Suppressor macrophage treated with lipopolysaccharide for 4 hours (primary cell): ENCODE measurements around the gene TALDO1.
"Not testable (repeated sequence)": the region's sequence is repeated elsewhere in the genome, so short reads cannot be mapped to it uniquely, and the experiment has no call there.

ENCODE experiments used
- DNase-seq: peaks from one replicate; pipeline ENCODE4 v3.0.0-alpha.2; 2020

Gene TALDO1

DNA sequence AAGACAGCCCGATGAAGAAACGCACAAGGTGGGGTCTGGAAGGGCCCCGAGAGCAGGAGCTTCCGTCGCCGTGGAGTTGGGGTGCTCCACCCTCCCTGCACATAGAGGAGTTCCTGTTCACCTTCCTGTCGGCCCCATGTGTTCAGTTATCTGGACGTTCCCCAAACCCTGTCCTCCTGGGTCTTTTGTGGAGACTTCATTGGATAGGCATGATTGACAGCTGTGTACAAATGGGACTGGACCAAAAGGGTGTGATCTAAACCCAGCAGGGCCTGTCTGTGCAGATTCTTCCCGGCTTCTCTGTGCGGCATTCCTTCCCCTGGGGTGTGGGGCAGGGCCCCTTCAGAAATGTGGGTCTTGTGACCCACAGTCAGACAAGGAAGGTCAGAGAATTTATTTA, 9.4 kb upstream of the TALDO1 start:
- not testable (repeated sequence) for DNase-seq

DNA sequence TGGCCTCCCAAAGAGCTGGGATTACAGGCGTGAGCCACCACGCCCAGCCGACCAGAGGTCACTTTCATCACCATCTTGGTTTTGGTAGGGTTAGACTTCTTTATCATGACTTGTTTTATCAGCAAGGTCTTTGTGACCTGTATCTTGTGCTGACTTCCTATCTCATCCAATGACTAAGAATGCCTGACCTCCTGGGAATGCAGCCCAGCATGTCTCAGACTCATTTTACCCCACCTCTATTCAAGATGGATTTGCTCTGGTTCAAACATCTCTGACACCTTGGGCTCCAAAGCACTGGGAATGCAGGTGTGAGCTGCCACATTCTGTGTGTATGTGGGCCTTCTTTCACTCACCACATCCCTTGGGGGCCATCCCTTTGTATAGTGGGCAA, 5.1 kb upstream of the TALDO1 start:
- DNase-seq = no peak

DNA sequence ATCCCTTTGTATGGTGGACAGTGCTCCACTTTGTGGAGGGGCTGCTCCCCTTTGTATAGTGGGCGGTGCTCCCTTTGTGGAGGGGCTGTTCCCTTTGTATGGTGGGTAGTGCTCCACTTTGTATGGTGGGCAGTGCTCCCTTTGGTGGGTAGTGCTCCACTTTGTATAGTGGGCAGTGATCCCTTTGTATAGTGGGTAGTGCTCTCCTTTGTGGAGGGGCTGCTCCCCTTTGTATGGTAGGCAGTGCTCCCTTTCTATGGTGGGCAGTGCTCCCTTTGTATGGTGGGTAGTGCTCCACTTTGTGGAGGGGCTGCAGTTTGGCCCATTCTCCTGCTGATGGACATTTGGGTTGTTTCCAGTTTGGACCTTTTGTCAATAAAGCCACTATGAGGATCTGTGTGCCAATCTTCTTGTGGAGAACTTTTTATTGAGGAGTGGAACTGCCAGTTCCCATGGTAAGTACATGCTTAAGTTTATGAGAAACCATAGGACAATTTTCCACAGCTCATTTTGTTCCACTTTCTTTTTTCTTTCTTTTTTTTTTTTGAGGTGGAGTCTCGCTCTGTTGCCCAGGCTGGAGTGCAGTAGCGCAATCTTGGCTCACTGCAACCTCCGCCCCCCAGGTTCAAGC, 4.6 kb upstream of the TALDO1 start:
- DNase-seq = no peak

DNA sequence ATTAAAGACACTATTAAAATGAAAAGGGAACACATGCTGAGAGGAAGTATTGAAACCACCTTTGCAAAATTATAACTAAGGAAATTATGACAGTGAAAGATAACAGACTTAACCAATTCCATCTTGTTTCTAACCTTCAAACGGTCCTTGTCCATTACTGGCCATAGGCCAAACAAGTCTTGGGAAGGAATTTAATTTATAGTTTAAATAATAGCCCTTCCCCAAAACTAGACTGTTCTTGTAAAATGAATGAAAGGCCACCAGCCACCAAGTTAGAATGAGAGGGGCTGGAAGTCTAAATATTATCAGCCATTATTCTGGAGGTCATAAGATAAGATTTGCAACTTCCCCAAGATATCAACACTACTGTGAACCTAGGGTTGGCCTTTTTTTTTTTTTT, 1.8 kb upstream of the TALDO1 start:
- no peak for DNase-seq

DNA sequence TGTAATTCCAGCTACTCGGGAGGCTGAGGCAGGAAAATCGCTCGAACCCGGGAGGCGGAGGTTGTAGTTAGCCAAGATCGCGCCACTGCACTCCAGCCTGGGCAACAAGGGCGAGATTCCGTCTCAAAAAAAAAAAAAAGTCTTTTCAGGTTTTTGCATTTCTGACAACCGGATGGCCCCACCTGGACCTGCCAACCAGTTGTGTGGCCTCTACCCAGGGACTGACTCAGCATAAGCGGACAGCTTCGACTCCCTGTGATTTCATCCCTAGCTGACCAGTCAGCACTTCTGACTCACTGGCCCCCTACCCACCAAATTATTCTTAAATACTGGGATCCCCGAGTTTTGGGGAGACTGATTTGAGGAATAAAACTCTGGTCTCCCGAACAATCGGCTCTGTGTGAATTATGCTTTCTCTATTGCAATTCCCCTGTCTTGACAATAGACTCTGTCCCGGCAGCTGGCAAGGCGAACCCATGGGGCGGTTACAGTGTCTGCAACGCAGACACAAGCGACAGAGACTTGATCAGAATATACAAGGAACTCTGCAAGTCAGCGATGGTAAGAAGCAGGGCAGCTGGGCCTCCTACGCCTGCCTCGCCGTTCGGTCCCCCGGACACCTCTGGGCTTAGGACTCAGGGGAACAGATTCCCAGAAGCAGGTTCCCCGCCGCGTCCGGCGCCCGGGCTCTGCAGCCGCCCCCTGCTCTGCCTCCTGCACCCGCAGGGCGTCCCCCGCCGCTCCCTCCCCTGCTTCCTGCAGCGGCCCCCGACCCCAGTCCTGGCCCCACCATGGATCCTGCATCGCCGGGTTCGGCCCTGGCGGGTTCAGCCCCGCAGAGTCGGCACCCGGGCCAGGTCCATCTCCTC, 741 bp upstream of the TALDO1 start:
- peak; percentile 24 for DNase-seq

DNA sequence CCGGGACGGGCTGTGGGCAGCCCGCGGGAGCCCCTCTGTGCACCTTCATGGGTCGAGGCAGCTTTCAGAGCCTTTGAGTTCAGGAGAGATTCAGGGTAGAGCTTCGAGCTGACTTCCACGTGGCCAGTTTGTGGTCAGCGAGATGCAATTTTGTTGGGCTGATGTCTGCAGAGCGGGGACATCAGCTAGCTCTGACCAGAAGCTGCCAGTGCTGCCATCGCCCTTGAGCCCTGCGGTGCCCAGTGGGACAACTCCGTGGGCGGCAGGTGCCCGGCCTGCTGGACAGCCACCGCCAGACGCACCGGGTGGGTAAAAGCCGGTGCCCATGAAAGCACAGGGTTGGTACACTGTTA, 719 bp downstream of the TALDO1 start:
- peak; percentile 48 for DNase-seq

DNA sequence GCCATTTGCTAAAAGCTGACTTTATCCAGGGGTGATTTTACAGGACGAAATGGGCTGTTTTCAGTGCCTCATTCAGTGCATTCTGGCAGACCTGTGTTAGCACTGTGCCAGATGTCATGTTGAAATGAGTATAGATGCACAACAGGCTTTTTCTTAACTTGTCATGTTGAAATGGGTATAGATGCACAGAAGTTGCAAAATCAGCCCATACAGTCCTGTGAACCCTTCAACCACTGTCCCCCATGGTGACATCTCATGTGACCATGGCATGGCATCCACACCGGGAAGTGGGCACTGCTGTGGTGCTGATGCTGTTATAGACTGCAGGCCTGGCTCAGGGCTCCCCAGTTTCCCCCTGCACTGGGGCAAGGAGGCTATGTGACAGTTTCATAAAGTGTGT, 2.5 kb downstream of the TALDO1 start:
- peak; percentile 66 for DNase-seq

DNA sequence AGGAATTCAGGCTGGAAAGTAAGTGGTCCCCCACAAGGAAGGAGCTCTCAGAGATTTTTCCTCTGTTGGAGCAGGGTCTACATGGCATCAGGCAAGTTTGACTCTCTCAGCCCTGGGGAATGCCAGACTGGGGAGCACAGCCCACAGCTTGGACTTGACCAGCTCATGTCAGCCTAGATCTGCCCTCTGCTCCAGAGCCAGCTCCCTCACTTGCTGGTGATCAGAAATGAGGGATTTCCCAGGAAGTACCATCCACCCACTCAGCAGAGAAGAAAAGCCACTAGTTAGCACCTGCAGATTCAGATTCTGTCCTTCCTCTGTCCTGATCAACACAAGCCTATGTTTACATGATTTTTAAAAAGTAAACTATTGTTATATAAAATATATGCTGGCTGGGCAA, 13.0 kb downstream of the TALDO1 start:
- no peak for DNase-seq

DNA sequence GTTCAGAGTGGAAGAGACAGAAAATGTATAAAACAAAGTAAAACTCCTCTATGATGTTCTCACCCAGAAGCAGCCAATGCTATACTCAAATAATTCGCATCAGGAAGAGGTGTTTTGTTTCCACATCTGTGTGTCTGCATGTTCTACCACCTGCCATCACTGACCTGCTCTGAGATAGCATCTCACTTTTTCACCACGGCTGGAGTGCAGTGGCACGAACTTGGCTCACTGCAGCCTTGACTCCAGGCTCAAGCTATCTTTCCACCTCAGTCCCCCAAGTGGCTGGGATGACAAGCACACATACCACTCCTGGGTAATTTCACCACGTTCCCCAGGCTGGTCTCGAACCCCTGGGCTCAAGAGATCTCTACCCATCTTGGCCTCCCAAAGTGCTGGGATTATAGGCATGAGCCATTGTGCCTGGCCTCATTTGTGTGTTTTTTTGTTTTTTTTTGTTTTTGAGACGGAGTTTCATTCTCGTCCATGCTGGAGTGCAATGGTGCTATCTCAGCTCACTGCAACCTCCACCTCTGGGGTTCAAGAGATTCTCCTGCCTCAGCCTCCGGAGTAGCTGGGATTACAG, 14.4 kb downstream of the TALDO1 start:
- DNase-seq = no peak

DNA sequence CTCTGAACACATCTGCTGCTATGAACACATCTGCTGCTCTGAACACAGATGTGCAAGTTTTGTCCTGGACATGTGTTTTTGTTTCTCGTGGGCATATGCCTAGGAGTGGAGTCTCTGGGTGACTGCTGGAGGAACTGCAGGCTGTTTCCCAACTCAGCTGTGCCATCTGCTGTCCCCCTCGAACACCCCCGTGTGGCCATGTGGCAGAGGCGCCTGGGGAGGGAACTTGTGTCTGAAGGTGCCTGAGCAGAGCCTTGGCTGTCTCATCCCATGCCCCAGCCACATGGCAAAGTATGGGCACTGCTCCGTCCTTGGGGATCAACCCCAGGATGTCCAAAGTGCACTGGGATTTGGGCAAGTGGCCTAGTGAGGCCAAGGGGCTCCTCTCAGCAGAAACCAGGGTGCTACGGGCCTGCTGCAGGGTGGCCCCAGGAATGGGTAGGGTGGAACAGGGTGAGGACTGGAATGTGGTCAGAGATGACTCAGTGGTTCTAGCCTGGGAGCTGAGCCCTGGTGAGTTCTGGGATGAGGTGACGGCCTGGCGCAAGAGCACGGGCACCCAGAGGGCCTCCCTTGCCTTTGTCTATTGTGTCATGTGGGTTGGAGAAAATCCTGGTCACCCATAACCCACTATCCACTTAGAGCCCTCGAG, 15.3 kb downstream of the TALDO1 start:
- peak; percentile 52 for DNase-seq

DNA sequence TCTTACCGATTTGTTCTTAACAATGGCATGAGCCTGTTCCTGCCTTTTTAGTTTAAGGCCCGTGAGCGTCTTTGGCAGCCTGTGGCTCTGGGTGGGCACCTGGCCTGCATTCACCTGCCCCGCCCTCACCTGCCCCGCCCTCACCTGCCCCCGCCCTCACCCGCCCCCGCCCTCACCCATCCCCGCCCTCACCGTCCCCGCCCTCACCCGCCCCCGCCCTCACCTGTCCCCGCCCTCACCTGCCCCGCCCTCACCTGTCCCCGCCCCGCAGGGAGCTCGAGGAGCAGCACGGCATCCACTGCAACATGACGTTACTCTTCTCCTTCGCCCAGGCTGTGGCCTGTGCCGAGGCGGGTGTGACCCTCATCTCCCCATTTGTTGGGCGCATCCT, 15.8 kb downstream of the TALDO1 start:
- no peak for DNase-seq

DNA sequence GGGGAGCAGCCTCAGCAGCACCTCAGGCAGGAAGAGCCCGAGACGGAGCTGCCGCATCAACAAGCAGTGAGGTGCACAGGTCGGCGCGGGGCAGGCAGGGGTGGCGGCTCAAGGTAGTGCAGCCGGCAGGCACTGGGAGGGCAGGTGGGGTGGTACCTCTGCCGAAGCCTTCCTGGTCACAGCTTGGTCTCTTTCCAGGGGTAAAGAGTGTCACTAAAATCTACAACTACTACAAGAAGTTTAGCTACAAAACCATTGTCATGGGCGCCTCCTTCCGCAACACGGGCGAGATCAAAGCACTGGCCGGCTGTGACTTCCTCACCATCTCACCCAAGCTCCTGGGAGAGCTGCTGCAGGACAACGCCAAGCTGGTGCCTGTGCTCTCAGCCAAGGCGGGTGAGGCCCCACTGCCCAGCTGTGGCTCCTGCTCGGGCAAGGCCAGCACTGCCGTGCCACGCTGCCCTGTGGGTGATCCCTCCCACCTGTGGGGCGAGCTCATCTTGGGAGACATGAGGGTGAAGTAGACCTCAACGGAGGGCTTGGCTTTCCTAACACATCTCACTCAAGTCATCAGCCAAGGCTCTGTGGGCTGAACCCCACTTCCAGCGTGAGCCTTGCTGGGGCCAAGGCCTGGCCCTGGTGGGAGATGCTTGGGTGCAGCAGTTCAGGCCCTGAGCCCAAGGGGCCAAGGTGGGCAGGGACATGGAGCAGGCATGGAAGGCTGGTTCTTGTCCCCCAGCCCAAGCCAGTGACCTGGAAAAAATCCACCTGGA, 16.5 kb downstream of the TALDO1 start:
- DNase-seq = no peak

DNA sequence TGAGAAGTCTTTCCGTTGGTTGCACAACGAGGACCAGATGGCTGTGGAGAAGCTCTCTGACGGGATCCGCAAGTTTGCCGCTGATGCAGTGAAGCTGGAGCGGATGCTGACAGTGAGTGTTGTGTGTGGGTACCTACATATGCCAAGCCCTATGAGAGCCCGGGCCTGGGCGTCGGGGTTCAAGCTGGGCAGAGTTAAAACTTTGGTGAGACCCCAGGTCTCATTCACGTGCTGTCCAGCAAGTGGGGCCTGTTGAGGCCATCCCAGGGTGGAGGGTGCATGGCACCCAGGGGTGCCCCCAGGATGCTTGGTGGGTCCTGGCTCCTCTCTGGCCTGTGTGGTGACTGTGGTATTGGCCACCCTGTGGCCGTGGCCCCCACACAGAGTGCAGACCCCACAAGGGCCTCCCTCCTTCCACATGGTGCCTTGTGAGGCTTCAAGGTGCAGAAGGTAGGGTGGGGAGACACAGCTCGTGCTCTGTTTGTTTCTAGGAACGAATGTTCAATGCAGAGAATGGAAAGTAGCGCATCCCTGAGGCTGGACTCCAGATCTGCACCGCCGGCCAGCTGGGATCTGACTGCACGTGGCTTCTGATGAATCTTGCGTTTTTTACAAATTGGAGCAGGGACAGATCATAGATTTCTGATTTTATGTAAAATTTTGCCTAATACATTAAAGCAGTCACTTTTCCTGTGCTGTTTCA, 17.2 kb downstream of the TALDO1 start:
- DNase-seq = no peak

DNA sequence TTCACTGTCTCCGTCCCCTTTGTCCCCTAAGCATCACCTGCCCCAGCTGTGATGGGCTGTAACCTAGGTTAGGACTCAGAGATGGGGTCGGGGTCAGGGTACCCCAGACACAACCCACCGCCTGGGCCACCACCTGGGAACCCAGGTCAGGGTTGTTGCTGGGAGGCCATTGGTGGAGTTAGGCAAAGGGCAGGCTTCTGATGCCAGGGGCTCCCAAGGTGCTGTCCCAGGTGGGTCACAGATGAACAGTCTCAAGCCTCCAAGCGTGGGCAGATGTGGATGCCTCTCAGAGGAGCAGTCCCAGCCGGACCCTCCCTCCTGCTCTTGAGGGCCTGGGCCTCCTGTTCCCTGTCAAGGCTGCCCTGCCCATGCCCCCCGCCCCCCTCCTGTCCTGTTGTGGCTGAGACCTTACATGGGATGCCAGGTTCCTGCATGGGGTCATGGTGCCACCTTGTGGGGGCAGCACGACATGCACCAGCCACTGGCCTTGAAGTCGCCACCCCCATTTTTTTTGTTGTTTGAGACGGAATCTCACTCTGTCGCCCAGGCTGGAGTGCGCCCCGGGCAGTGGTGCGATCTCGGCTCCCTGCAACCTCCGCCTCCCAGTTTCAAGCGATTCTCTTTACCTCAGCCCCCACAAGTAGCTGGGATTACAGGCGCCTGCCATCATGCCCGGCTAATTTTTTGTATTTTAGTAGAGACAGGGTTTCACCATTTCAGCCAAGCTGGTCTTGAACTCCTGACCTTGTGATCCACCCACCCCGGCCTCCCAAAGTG, 17.9 kb downstream of the TALDO1 start:
- DNase-seq = peak; percentile 56

DNA sequence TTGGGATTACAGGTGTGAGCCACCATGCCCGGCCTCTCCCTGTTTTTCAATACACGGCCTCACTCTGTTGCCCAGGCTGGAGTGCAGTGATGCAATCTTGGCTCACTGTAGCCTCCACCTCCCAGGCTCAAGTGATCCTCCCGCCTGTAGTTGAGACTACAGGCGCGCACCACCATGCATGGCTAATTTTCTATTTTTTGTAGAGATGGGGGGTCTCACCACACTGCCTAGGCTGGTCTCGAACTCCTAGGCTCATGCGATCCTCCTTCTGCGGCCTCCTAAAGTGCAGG, 18.5 kb downstream of the TALDO1 start:
- no peak for DNase-seq

DNA sequence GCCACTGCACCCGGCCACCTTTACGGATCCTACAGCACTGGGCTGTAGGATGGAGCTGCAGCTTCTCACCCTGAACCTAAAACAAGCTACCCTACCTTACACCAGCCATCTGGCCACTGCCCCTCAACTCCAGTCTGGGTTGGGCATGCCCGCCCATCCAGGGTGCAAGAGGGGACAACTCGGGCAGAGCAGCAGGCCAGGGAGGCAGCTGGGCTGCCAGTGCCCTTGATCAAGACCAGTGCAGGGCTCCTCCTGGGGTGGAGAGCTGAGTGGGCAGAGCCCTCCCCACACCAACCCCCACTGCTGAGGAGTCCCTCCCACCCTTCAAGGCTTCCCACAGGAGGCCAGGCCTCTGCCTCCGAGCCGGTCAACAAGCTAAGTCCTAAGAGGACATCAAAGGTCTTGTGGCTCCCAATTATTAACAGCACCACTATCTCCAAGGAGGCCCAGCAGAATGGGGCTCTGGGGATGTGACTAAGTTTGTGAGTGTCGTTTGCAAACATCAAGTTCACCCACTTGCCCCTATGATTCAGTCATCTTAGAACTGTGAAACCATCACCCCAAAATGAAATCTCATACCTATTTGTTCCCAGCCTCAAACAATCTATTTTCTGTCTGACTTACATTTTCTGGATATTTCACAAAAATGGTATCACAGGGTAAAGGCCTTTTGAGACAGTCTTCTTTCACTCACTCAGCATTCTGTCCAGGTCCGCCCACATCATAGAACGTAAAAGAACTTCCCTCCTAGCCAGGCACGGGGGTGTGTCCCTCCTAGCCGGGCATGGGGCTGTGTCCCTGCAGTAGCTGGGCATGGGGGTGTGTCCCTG, 19.1 kb downstream of the TALDO1 start:
- peak; percentile 24 for DNase-seq

DNA sequence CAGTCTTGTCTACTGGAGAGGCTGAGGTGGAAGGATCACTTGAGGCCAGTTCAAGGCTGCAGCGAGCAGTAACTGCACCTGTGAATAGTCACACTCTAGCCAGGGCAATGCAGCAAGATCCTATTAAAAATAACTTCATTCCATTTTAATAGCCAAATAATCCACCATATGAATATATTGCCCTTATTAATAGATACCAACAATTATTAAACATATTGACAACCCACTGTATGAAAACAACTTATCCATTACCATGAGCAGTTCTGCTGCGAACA, 19.6 kb downstream of the TALDO1 start:
- no peak for DNase-seq

DNA sequence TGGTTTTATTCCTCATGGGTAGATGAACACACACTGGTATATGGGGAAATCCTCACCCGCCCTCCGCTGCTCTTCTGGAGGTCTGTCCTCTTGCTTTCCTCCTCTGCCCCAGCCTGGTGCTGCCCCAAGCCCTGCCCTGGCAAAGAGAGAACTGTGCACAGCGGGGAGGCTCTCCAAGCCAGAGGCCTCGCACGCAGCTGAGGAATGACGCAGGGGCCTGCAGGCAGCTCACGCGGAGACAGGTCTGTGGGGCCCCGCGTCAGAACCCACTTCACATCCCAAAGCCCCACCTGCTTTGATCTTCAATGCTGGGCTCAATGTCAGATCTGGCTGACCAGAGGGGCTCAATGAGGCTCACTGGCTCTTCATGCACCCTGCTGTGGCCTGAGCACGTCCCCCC, 20.0 kb downstream of the TALDO1 start:
- DNase-seq = no peak

DNA sequence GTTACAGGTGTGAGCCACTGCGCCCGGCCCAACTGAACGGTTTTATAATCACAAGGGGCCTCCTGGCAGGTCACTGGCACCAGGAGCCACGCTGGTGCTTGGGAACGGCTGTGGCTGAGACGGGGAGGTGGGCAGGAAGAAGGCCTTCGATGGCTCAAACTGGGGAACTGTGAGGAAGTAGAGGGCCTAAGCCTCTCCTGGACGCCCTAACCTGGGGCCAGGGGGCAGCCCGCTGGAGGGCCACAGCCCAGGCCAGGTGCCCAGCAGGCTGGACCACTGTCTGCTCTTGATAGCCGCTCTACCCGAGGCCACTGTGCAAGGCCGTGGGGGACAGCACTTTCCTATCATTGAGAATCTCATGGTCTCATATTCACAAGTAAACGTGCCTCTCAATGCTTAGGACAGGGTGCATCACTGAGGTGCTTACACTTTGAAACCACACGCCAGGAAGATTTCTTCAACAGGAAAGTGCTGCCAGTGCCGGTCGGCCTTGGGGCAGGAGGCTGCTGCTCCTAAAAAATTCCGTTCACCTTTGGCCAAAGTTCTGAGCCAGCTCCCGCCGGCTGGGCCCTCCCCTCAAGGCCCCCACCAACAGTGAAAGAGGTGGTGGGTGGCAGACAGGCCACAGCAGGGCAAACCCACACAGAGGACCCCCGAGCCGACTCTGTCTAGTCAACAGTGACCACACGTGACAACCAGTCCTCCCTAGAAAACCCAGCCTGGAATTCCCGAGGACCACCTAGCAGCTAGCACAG, 22.8 kb downstream of the TALDO1 start:
- no peak for DNase-seq
